GM12878 (cell line): ENCODE measurements around the gene PRSS57. TPM values are rescaled to one million over a fixed set of nuclear protein-coding genes. Genes with fewer than 3 reads are reported as not detected.

Experiments used
- ASH2L ChIP-seq: fragments of 300-600, 200-600 bp; sonication (generic); IDR thresholded peaks from 2 replicates; pipeline ENCODE4 v1.6.1; 2017; ENCODE audit warnings: low read depth, mild to moderate bottlenecking, borderline replicate concordance
- ATF7 ChIP-seq: fragments of 450-650 bp; IDR thresholded peaks from 2 replicates; pipeline ENCODE4 v1.6.1; 2016; ENCODE audit warnings: low read depth, mild to moderate bottlenecking
- CREB1 ChIP-seq: IDR thresholded peaks from 2 replicates; pipeline ENCODE4 v1.6.1; 2012; ENCODE audit warnings: low read depth, mild to moderate bottlenecking, inconsistent platforms
- CREM ChIP-seq: IDR thresholded peaks from 2 replicates; pipeline ENCODE4 v1.6.1; 2014; ENCODE audit warnings: antibody characterized with exemption, low read depth
- GABPA ChIP-seq: IDR thresholded peaks from 2 replicates; pipeline ENCODE4 v1.6.1; 2014; ENCODE audit warnings: antibody characterized with exemption, low read depth, mild to moderate bottlenecking, inconsistent platforms
- GATAD2B ChIP-seq: fragments of 450-650 bp; conservative IDR thresholded peaks from 2 replicates; pipeline ENCODE4 v1.6.1; 2017; ENCODE audit warnings: low read depth, mild to moderate bottlenecking, moderate library complexity
- HDAC6 ChIP-seq: fragments of 200-600 bp; sonication (generic); IDR thresholded peaks from one replicate; pipeline ENCODE4 v1.8.0; 2017; ENCODE audit warnings: antibody characterized with exemption; ENCODE audit not compliant: unreplicated experiment
- MTA3 ChIP-seq: IDR thresholded peaks from 2 replicates; pipeline ENCODE4 v1.6.1; 2012; ENCODE audit warnings: low read length, inconsistent platforms, borderline replicate concordance
- NBN ChIP-seq: fragments of 450-650 bp; IDR thresholded peaks from 2 replicates; pipeline ENCODE4 v1.6.1; 2016
- RAD51 ChIP-seq: fragments of 450-650 bp; IDR thresholded peaks from 2 replicates; pipeline ENCODE4 v1.6.1; 2016; ENCODE audit warnings: moderate library complexity, mild to moderate bottlenecking, inconsistent platforms
- RB1 ChIP-seq: fragments of 450-650 bp; formaldehyde crosslinking; IDR thresholded peaks from 2 replicates; pipeline ENCODE4 v1.6.1; 2017; ENCODE audit warnings: mild to moderate bottlenecking, borderline replicate concordance
- RCOR1 ChIP-seq: conservative IDR thresholded peaks from 2 replicates; pipeline ENCODE4 v1.6.1; 2012; ENCODE audit warnings: low read depth, low read length, improper control_type of control experiment
- SMAD1 ChIP-seq: fragments of 450-650 bp; IDR thresholded peaks from 2 replicates; pipeline ENCODE4 v1.6.1; 2018; ENCODE audit warnings: mild to moderate bottlenecking, low read depth; ENCODE audit not compliant: partially characterized antibody
- SREBF2 ChIP-seq: IDR thresholded peaks from 2 replicates; pipeline ENCODE4 v1.6.1; 2012; ENCODE audit warnings: mild to moderate bottlenecking, low read length
- SUZ12 ChIP-seq: fragments of 200-600 bp; sonication (generic); IDR thresholded peaks from one replicate; pipeline ENCODE4 v1.6.1; 2018; ENCODE audit warnings: antibody characterized with exemption, mild to moderate bottlenecking; ENCODE audit not compliant: unreplicated experiment
- TAF1 ChIP-seq: IDR thresholded peaks from 2 replicates; pipeline ENCODE4 v1.6.1; 2011; ENCODE audit warnings: mild to moderate bottlenecking, low read depth, low read length, borderline replicate concordance
- polyA plus RNA-seq, 11 experiments: library from polyadenylated mRNA; depleted of rRNA in 4 of 11; unstranded in 6 of 11; stranded (reverse) in 5 of 11; fragments of >200 nt; fragmentation: Nextera tagmentation in 4 of 11; fragmentation: Illumina TruSeq in 1 of 11; extraction: Ambion mirVana in 4 of 11; extraction: Trizol in 1 of 11; gene quantifications; 1 replicate in 1 of 11; 2 replicates in 10 of 11; pipeline versions ENCODE4 v1.2.1 to v1.2.3, GENCODE V29; 2011 to 2016; ENCODE audit warnings: inconsistent platforms in 2 of 11, missing spikeins in 2 of 11, low read depth in 1 of 11
- total RNA-seq, 4 experiments: library from RNA; depleted of rRNA in 3 of 4; stranded (reverse); fragments of >200 nt in 3 of 4; fragmentation: Illumina TruSeq in 1 of 4; extraction: Trizol in 1 of 4; gene quantifications; 2 replicates each; pipeline versions ENCODE4 v1.2.1 to v1.2.3, GENCODE V29; 2013 to 2021
- TF ChIP-seq, protein P1 (sequence below), 3 experiments: IDR thresholded peaks in 2 of 3; conservative IDR thresholded peaks in 1 of 3; 2 replicates each; pipeline ENCODE4 v1.5.1; 2011; ENCODE audit warnings: low read depth in 3 of 3, low read length in 3 of 3, mild to moderate bottlenecking in 3 of 3, control low read depth in 2 of 3, moderate library complexity in 2 of 3, inconsistent platforms in 1 of 3, mixed read lengths in 1 of 3; ENCODE audit not compliant: control insufficient read depth in 2 of 3, insufficient read depth in 1 of 3; ENCODE audit errors: extremely low read depth in 1 of 3
- TF ChIP-seq, protein P2 (sequence below): fragments of 450-650 bp; conservative IDR thresholded peaks from 2 replicates; pipeline ENCODE4 v1.6.1; 2017; ENCODE audit warnings: mild to moderate bottlenecking, moderate library complexity
- TF ChIP-seq, protein P3 (sequence below): IDR thresholded peaks from 2 replicates; pipeline ENCODE4 v1.6.1; 2012; ENCODE audit warnings: low read depth, low read length, improper control_type of control experiment
- TF ChIP-seq, protein P4 (sequence below): fragments of 450-650 bp; IDR thresholded peaks from 2 replicates; pipeline ENCODE4 v1.6.1; 2016; ENCODE audit warnings: mild to moderate bottlenecking, moderate library complexity, borderline replicate concordance
- TF ChIP-seq, protein P5 (sequence below): IDR thresholded peaks from 2 replicates; pipeline ENCODE4 v1.6.1; 2011; ENCODE audit warnings: borderline replicate concordance, low read depth, mild to moderate bottlenecking, moderate library complexity, low read length; ENCODE audit not compliant: insufficient read depth, poor library complexity, severe bottlenecking

The PRSS57 gene
- total and polyA plus RNA-seq, 10 of the 15 experiments (the other 5 are each of a cell fraction or from before 2014, with no cell fraction given) = not detected

DNA sequence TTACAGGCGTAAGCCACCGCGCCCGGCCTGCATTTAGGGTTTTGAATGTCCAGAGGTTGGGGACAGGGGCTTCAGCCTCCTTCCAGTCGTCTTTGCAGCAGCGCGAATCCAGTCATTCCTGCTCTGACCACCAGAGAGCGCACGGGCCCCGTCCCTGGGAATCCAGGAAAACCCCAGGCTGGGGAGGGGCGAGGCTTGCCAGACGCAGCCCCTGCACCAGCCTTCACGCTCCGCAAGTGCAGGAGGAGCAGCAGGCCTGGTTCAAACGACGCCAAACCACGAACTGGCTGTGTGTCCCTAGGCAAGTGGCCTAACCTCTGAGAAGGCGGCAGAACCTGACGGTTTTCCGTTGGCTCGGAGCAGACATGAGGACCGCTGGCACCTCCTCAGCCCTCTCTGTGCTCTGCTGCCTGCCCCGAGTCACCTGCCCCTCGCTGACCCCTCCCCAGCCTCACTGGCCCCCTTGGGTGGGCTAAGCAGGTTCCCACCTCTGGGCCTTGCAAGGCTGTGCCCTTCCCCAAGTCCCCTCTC lies 30.3 kb downstream of the PRSS57 start (continued):
- TF ChIP-seq RB1 = peak; percentile 70; the same call in 1 of the 2 replicates
- no peak for TF ChIP-seq SREBF2
- TF ChIP-seq ATF7 = no peak
- TF ChIP-seq NBN = peak; percentile 68; the same call in 1 of the 2 replicates
- TF ChIP-seq SMAD1 = no peak
- no peak for TF ChIP-seq TAF1
- TF ChIP-seq RCOR1 = no peak
- TF ChIP-seq, protein P1, sequence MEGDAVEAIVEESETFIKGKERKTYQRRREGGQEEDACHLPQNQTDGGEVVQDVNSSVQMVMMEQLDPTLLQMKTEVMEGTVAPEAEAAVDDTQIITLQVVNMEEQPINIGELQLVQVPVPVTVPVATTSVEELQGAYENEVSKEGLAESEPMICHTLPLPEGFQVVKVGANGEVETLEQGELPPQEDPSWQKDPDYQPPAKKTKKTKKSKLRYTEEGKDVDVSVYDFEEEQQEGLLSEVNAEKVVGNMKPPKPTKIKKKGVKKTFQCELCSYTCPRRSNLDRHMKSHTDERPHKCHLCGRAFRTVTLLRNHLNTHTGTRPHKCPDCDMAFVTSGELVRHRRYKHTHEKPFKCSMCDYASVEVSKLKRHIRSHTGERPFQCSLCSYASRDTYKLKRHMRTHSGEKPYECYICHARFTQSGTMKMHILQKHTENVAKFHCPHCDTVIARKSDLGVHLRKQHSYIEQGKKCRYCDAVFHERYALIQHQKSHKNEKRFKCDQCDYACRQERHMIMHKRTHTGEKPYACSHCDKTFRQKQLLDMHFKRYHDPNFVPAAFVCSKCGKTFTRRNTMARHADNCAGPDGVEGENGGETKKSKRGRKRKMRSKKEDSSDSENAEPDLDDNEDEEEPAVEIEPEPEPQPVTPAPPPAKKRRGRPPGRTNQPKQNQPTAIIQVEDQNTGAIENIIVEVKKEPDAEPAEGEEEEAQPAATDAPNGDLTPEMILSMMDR (IDR thresholded peaks at IDR 0.05 in 2 of 3, conservative IDR thresholded peaks at IDR 0.05 in 1 of 3; ENCODE audit: control insufficient read depth in 2 of 3, extremely low read depth in 1 of 3, insufficient read depth in 1 of 3, low read depth in 3 of 3, low read length in 3 of 3) = peak; percentile 81 to 95 (median 95); a peak in 5 of 6 replicates
- no peak for TF ChIP-seq GABPA
- no peak for TF ChIP-seq CREM
- TF ChIP-seq MTA3 = no peak
- TF ChIP-seq CREB1 = no peak
- TF ChIP-seq RAD51 = no peak
- no peak for TF ChIP-seq HDAC6
- TF ChIP-seq, protein P2, sequence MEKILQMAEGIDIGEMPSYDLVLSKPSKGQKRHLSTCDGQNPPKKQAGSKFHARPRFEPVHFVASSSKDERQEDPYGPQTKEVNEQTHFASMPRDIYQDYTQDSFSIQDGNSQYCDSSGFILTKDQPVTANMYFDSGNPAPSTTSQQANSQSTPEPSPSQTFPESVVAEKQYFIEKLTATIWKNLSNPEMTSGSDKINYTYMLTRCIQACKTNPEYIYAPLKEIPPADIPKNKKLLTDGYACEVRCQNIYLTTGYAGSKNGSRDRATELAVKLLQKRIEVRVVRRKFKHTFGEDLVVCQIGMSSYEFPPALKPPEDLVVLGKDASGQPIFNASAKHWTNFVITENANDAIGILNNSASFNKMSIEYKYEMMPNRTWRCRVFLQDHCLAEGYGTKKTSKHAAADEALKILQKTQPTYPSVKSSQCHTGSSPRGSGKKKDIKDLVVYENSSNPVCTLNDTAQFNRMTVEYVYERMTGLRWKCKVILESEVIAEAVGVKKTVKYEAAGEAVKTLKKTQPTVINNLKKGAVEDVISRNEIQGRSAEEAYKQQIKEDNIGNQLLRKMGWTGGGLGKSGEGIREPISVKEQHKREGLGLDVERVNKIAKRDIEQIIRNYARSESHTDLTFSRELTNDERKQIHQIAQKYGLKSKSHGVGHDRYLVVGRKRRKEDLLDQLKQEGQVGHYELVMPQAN = no peak
- TF ChIP-seq, protein P3, sequence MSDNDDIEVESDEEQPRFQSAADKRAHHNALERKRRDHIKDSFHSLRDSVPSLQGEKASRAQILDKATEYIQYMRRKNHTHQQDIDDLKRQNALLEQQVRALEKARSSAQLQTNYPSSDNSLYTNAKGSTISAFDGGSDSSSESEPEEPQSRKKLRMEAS = peak; percentile 78; the same call in 1 of the 2 replicates
- TF ChIP-seq GATAD2B = peak; percentile 80
- no peak for TF ChIP-seq ASH2L
- no peak for TF ChIP-seq SUZ12
- TF ChIP-seq, protein P4, sequence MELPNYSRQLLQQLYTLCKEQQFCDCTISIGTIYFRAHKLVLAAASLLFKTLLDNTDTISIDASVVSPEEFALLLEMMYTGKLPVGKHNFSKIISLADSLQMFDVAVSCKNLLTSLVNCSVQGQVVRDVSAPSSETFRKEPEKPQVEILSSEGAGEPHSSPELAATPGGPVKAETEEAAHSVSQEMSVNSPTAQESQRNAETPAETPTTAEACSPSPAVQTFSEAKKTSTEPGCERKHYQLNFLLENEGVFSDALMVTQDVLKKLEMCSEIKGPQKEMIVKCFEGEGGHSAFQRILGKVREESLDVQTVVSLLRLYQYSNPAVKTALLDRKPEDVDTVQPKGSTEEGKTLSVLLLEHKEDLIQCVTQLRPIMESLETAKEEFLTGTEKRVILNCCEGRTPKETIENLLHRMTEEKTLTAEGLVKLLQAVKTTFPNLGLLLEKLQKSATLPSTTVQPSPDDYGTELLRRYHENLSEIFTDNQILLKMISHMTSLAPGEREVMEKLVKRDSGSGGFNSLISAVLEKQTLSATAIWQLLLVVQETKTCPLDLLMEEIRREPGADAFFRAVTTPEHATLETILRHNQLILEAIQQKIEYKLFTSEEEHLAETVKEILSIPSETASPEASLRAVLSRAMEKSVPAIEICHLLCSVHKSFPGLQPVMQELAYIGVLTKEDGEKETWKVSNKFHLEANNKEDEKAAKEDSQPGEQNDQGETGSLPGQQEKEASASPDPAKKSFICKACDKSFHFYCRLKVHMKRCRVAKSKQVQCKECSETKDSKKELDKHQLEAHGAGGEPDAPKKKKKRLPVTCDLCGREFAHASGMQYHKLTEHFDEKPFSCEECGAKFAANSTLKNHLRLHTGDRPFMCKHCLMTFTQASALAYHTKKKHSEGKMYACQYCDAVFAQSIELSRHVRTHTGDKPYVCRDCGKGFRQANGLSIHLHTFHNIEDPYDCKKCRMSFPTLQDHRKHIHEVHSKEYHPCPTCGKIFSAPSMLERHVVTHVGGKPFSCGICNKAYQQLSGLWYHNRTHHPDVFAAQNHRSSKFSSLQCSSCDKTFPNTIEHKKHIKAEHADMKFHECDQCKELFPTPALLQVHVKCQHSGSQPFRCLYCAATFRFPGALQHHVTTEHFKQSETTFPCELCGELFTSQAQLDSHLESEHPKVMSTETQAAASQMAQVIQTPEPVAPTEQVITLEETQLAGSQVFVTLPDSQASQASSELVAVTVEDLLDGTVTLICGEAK = no peak
- TF ChIP-seq, protein P5, sequence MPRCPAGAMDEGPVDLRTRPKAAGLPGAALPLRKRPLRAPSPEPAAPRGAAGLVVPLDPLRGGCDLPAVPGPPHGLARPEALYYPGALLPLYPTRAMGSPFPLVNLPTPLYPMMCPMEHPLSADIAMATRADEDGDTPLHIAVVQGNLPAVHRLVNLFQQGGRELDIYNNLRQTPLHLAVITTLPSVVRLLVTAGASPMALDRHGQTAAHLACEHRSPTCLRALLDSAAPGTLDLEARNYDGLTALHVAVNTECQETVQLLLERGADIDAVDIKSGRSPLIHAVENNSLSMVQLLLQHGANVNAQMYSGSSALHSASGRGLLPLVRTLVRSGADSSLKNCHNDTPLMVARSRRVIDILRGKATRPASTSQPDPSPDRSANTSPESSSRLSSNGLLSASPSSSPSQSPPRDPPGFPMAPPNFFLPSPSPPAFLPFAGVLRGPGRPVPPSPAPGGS = no peak
